ENCODE results near the gene CAPZA1.
A peak's percentile ranks its signal among the peaks of the same experiment; 100 is the strongest.

Gene CAPZA1

DNA sequence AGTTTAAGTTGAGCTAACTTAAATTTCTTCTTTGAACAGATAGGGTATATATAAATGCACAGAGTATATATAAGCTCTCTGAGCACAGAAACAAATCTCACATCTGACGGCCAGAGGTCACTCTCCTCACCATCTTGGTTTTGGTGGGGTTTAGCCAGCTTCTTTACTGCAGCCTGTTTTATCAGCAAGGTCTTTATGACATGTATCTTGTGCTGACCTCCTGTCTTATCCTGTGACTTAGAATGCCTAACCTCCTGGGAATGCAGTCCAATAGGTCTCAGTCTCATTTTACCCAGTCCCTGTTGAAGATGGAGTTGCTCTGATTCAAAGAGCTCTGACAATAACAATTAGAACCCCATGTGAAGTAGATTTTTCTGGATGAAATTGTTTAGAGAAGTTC, 53.2 kb downstream of the CAPZA1 start:
- H3K27me3 ChIP-seq (ENCODE audit: insufficient read depth, low read depth, severe bottlenecking): no peaks in the 10 kb centered on the region
- H3K9me3 ChIP-seq (ENCODE audit: severe bottlenecking): no peaks in the 10 kb centered on the region
- DNase-seq: no peak
- H3K27ac ChIP-seq: no peak overlapping the region
- H3K36me3 ChIP-seq: peaks cover 26% of the 10 kb centered on the region
- H3K4me3 ChIP-seq (ENCODE audit: low read depth, low read length): no peak overlapping the region
- TF ChIP-seq, protein P1, sequence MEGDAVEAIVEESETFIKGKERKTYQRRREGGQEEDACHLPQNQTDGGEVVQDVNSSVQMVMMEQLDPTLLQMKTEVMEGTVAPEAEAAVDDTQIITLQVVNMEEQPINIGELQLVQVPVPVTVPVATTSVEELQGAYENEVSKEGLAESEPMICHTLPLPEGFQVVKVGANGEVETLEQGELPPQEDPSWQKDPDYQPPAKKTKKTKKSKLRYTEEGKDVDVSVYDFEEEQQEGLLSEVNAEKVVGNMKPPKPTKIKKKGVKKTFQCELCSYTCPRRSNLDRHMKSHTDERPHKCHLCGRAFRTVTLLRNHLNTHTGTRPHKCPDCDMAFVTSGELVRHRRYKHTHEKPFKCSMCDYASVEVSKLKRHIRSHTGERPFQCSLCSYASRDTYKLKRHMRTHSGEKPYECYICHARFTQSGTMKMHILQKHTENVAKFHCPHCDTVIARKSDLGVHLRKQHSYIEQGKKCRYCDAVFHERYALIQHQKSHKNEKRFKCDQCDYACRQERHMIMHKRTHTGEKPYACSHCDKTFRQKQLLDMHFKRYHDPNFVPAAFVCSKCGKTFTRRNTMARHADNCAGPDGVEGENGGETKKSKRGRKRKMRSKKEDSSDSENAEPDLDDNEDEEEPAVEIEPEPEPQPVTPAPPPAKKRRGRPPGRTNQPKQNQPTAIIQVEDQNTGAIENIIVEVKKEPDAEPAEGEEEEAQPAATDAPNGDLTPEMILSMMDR (IDR thresholded peaks at IDR 0.05; ENCODE audit: low read depth, low read length): no peak

DNA sequence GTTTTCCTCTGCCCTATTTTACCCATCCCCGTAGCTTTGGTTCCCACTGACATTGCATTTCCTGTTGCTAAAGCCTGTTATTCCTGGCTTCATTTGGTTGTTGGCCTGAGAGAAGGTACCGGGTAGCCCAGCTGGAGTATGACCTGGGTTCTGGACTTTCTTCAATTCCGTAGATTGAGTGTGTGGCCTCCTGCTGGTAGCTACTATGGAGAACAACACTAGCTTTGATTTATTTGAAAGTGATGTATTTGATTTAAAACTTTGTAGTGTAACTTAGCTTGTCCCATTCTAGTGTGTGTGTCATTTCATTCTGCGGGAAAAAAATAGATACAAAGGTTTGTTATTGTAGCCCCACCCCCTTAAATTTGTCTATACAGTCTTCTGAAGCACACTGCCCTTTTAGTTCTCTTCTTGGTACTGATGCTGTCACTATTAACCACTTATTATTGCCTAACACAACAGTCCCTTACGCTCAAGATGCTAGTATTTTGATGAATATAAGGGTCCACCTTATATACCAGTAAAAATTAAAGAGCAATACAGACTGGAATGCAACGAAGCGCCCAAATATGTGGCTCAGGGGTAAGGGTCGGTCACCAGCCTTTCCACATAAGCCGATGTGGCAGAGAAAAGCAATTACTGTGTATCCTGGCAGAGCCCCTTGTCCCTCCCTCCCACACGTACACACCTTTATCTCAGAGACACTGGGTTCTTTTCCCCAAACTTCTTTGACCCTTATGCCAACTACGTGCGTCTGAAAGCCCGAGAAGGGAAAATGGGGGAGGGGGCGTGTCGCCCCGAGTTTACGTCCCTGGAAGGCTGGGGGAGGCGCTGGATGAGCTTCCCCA, 54.2 kb downstream of the CAPZA1 start:
- Histone ChIP-seq H3K4me3 (ENCODE audit: low read depth, low read length) (peak overlapping the region; percentile 92), H3K36me3 (peaks cover 19% of the 10 kb centered on the region), H3K27me3 (ENCODE audit: insufficient read depth, low read depth, severe bottlenecking) (no peaks in the 10 kb centered on the region), H3K9me3 (ENCODE audit: severe bottlenecking) (no peaks in the 10 kb centered on the region), H3K27ac (peak overlapping the region; percentile 90)
- TF ChIP-seq, protein P1 (IDR thresholded peaks at IDR 0.05; ENCODE audit: low read depth, low read length): peak; percentile 43
- peak; percentile 22 for DNase-seq

DNA sequence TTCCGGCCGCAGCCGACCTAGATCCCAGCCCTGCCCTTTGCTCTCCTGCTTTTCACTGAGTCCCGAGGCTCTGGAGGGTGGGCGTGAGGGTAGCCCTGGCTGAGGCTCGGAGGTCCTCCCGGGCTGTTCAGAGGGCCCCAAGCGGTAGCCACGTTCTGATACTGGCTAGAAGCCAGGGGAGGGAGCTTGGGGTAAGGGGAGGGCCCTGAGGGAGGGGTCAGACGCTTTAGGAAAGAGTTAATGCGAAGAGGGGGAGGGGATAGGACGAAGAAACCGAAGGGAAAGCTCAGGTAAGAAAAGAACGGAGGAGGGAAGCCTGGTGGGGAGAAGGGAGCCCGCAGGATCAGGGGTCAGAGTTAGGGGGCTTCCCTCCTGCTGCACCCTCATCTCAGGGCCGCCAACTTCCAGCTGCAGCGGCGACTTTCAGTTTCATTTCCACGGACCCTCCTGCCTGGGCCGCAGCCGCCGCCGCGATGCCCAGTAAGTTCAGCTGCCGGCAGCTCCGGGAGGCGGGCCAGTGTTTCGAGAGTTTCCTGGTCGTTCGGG, 54.9 kb downstream of the CAPZA1 start, which contains the start of gene MOV10:
TSS of gene MOV10 (plus strand) at position 220 of the 546 bp plus-strand sequence. CDS start at position 474, 254 bp downstream.
- Histone ChIP-seq H3K36me3 (peaks cover 12% of the 10 kb centered on the region), H3K27ac (peak within 1 kb of the TSS; percentile 90), H3K9me3 (ENCODE audit: severe bottlenecking) (no peaks in the 10 kb centered on the region), H3K27me3 (ENCODE audit: insufficient read depth, low read depth, severe bottlenecking) (no peaks in the 10 kb centered on the region), H3K4me3 (ENCODE audit: low read depth, low read length) (peak within 1 kb of the TSS; percentile 92)
- TF ChIP-seq, protein P1 (IDR thresholded peaks at IDR 0.05; ENCODE audit: low read depth, low read length): no peak
- DNase-seq: peak; percentile 80

DNA sequence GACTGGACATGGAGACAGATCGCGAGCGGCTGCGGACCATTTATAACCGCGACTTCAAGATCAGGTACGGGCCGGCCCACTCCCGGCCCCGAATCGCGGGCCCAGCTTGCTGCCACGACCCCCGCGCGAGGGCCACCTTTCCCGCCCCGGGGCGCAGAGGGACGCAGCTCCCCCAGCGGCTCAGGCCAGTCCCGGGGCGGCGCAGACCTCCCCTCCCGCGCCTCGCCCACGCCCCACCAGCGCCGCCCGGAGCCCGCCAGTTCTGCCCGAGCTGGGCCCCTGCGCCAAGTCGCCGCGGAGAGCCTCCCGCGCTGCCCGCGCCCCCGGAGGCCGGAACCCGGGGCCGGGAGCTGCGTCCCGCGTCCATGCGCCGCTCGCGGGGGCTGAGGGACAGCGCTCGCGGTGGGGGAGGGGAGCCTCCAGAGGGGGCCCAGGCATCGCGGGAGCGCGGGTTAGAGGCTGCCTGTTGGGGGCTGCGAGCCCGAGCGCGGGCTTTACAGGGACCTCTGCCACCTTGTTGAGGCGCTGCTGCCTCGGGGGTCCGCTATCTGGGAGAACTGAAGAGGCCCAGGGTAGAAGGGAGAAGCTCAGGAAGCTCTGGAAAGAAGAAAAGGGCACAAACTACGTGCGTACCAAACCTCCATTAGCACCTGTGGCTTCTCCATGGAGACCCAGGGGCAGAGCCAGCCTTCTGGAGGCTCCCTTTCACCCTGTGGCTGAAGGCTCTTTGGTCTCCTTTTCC, 55.5 kb downstream of the CAPZA1 start:
- H3K27ac ChIP-seq: peak overlapping the region; percentile 90
- TF ChIP-seq, protein P1 (IDR thresholded peaks at IDR 0.05; ENCODE audit: low read depth, low read length): peak; percentile 31; the same call in 1 of the 2 replicates

DNA sequence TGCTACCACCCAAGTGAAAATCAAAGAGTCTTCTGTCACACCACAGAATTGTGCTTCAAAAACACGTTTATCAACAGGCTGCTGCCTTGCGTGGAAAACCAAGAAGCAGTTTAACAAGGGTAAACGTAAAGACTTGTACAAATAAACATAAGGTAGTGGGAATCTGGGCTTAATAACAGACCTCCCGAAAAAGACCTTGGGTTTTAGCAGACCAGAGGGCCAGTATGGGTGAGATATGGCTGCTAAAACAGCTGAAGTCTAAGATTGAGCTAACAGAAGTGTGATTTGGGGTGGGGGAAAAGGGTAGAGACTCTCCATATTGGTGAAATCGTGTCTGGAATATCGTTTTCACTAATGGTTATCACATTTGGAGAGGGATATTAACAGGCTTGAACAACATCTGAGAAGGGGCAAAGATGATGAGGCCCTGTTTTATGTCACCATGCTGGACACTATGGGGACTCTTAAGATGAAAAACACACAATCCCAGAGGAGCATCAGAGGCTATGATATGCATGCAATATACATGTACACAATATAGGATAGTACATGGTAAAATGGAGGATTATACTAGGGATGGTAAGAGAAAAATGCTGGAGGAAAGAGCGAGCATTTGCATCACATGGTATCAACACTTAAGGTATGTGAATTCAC, 56.2 kb downstream of the CAPZA1 start:
- Histone ChIP-seq H3K27ac (peak overlapping the region; percentile 90), H3K9me3 (ENCODE audit: severe bottlenecking) (no peaks in the 10 kb centered on the region), H3K4me3 (ENCODE audit: low read depth, low read length) (peak overlapping the region; percentile 92), H3K27me3 (ENCODE audit: insufficient read depth, low read depth, severe bottlenecking) (no peaks in the 10 kb centered on the region), H3K36me3 (peaks cover 7% of the 10 kb centered on the region)
- TF ChIP-seq, protein P1 (IDR thresholded peaks at IDR 0.05; ENCODE audit: low read depth, low read length): no peak
- DNase-seq: no peak

More for the DNA sequence above, 55.5 kb downstream of the CAPZA1 start:
- Histone ChIP-seq H3K27me3 (ENCODE audit: insufficient read depth, low read depth, severe bottlenecking) (no peaks in the 10 kb centered on the region), H3K9me3 (ENCODE audit: severe bottlenecking) (no peaks in the 10 kb centered on the region), H3K36me3 (peaks cover 7% of the 10 kb centered on the region), H3K4me3 (ENCODE audit: low read depth, low read length) (peak overlapping the region; percentile 92)
- DNase-seq: peak; percentile 54

All from WERI-Rb-1 (cell line).